HG02610 (cell line): Measurements from ENCODE around the gene NPDC1.

ENCODE experiments used
- ATAC-seq: cut with Tn5 transposase; IDR thresholded peaks from one replicate; pipeline ENCODE4 v1.9.1; 2021; ENCODE audit warnings: mild to moderate bottlenecking, moderate library complexity; ENCODE audit not compliant: unreplicated experiment

NPDC1 gene

DNA sequence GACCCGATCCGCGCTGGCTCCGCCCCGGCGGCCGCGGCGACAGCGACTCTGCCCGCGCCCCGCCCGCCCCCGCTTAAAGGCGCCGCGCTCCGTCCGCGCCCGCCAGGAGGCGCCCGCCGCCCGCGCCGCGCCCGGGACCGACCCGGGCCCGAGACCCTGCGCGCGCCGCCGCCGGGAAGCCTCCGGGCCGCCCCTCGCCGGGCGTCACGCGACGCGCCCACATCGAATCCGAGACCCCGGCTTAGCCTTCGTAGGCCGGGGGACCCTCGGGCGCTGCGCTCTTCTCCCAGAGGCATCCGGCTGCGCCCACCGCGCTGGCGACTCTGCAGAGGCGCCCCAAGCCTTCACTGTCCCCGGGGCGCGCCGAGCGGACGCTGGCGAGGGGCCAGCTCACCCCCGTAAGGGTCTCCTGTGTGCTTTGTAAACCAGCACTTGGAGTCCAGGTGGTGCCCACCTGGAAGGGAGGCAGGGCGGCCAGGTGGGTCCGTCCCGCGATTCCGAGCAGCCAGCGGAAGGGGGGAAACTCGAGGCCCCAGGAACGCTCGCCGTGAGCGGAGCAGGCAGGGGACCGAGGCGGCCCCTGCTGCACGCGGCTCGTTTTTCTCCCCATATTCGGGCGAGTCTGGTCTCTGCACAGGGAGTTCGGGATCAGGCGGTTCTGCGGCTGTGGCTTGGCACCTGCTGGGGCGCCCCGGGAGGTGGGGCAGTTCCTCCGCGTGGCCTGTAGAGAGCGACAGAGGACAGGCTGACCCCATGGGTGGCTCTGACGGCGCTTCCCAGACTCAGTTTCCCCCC, 17.5 kb downstream of the NPDC1 start:
- ATAC-seq, result no peak

DNA sequence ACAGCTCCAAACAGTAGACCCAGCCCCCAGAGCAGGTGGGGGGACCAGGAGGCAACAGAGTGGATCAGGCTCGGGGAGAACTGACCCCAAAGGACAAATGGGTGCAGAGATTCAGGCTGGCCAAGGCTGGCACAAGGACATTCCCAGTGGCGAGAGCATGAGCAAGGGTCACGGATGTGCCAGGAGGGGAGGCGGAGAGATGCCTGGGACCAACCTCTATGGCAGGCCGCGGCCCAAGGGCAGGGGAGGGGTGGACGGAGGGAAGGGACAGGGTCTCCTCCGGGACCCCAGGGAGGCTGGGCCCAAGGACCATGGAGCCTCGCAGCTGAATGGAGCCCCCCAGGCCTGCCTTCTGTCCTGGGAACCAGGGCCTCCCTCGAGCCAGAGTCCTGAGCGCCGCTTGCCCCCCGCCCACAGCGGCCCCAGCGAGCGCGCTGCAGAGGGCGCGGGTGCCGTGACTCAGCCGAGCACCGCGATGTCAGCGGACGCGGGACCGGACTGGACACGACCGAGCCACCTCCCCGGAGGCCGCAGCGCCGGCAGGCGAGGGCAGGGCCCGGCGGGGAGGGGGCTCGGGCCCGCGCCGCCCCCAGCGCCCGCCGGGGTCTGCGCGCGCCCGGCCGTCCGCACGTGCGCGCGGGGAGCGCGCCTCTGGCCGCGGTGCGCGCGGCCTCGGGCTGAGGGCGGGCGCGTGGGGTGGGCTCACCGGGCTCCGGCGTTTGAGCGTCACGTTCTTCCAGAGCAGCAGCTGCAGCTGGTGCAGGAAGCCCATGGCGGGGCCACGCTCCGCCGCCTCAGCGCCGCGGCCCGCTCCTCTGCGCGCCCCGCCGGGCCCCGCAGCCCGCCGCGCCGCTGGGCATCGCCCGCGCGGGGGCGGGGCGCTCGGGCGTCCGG, 18.4 kb downstream of the NPDC1 start, which contains the start of gene ABCA2:
Gene ABCA2 (minus strand): TSS at position 869 of the 894 bp plus-strand sequence. CDS start 97 bp downstream, at position 772.
- no peak for ATAC-seq

DNA sequence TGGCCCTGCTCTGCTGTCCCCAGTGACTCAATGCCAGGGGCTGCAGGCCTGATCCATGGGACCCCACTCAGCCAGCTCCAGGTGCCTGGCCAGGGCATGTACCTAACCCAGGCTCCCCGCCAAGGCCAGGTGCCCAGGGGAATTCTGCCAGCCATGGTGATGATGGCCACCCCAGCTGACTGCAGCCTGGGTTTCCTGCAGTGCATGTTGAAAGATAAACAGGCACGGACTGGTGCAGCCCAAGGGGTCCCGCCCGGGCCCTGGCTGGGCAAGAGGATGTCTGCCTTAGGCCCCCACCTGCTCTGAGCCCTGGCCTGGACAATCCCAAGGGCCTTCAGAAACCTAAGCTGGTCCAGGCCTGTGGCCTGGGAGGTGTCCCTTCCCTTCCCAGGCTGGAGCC, 19.1 kb downstream of the NPDC1 start:
- no peak for ATAC-seq

DNA sequence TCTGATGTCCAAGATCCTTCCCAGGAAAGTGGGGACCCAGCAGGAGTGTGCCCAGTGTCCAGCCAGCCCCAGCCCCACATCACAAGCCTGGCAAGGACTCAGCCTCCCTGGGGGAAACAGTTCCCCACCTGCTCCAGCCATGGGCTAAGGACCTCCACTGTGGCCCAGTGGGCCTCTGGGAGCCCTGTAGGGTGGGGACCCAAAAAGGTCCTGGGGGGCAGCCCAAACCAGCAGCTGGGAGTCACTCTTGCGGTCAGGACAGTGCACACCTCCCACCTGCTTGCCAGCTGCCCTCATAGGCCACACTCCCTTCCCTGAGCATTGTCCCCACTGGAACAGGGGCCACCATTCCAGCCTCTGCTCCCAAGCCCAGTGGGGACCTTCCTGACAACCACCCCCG, 19.6 kb downstream of the NPDC1 start:
- no peak for ATAC-seq

- no peak for ATAC-seq
These were observed 20.4 kb downstream of the NPDC1 start for GRCh38 chr9:137025517-137025966.

DNA sequence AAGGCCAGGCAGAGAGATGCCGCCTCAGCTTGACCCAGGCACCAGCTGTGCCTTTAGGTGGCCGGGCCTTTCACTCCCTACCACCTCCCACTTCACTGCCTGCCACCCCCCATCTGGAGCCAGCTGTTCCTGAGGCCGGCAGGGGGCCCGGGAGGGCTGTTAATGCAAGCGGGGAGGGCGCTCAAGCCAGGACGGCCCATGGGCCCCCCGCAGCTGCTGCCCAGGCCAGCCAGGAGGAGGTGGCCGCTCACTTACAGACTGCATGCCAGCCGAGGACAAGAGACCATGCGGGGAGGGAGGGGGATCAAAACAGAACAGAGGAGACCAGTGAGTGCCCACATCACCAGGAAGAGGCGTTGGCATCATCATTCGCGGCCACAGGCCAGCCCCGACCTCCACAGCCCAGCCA, 22.4 kb downstream of the NPDC1 start:
- no peak for ATAC-seq

- ATAC-seq, result no peak
These were observed 22.8 kb downstream of the NPDC1 start for GRCh38 chr9:137023157-137023556.

DNA sequence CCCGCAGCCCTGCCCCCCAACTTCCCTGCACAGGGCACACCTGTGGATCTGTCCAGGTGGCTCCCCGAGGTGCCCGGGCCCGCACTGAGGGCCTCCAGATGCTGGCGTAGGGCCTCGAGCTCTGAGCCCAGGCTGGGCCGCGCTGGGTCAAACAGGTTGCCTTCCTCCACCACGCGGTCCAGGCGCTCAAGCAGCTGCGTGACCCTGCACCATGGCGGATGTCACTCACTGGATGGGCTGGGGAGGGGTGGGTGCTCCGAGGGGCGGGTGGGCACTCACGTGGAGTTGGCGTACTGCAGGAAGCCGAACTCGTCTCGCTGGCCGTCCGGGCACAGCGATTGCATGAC, 23.3 kb downstream of the NPDC1 start:
- ATAC-seq, result no peak

- ATAC-seq, result no peak
These were observed 23.9 kb downstream of the NPDC1 start for GRCh38 chr9:137021979-137022661.

GRCh38 chr9:137021568-137021978, 24.4 kb downstream of the NPDC1 start:
- ATAC-seq, result no peak

DNA sequence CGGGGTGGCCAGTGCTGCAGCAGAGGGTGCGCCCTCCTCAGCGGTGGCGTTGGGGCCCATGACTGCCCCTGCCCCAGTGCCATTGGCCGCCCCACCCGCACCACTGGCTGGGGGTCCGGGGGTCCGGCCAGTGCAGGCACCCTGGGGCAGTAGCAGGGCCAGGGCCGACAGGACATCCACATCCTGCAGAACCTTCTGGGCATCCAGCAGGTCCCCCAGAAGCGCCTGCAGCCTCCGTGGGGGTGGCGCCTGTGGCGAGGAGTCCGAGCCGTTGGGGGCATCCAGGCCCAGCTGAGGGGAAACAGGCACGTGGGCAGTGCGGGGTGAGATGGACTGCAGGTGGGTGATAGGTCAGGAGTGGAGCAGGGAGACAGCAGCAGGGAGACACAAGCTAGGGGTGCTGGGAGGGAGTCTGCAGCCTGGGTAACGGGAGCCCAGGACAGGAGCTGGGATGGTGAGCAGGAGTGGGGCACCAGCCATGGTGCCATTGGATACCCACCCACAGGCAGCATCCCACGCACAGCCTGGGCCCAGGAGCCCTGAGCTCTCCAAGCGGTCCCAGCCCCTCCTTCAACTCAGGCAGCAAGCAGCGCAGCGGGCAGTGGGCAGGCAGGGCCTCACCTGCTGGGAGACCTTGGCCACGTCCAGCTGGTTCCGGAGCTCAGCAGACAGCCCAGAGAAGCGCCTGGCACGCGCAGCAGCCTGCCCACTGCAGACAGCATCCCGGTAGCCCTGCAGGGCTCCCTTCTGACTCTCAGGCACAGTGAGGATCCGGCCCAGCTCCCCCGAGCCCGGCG, 25.0 kb downstream of the NPDC1 start:
- ATAC-seq, result no peak

- ATAC-seq, result no peak
These were observed 25.9 kb downstream of the NPDC1 start for GRCh38 chr9:137019891-137020683.

- no peak for ATAC-seq
These were observed 27.0 kb downstream of the NPDC1 start for GRCh38 chr9:137018761-137019559.

- no peak for ATAC-seq
These were observed 28.0 kb downstream of the NPDC1 start for GRCh38 chr9:137017791-137018497.

DNA sequence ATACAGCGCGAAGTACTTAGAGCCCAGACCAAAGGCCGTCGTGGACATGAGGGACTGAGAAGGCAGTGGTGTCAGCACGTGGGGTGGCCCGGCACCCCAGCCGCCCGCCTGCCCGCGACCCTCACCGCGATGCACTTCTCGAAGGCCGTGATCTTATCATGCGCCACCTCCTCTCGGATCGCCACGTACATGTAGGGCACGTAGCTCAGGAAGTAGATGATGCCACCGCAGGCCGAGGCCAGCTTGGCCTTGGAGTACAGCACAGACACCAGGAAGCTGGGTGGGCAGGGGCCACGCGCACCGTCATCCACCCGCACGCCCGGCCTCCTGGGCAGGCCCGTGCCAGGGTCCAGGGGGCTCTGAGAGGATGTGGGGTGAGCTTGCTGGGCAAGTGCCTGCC, 28.9 kb downstream of the NPDC1 start:
- no peak for ATAC-seq

DNA sequence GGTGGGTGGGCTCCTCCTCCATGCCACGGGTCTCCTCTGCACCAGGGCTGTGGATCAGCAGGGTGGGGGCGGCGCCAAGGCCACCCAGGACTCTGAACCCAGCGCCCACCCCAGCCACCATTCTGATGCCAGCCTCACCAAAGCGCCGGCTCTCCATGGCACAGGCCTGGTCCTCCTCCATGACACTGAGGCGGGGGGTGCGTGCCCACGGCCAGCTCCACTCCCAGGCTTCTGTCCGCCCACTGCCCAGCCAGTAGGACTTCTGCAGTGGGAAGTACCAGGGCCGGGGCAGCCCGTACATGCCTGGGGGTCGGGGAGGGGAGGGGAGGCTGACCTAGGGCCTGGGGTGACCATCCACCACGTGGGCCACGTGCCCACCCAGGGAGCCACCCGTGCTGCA, 29.5 kb downstream of the NPDC1 start:
- ATAC-seq, result no peak

GRCh38 chr9:137015976-137016375, 30.0 kb downstream of the NPDC1 start:
- ATAC-seq, result no peak

DNA sequence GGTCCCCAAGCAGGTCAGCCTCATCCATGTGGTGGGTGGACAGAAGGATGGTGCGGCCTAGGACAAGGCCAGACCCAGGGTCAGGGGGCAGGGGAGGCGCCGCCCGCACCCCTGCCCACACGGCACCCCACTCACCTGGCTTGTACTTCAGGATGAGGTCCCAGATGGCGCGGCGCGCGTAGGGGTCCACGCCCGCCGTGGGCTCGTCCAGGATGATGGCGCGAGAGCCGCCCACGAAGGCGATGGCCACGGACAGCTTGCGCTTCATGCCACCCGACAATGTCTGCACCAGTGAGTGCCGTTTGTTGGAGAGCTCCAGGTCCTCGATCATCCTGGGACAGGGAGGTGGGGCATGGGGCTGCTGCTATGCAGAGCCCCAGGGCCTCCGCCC, 30.4 kb downstream of the NPDC1 start:
- ATAC-seq, result no peak
